GM23338 (cell line): ENCODE data around the gene ZNF140. TPM values are rescaled to one million over a fixed set of nuclear protein-coding genes. Genes with fewer than 3 reads are reported as not detected.

Experiments
- ATAC-seq: fragments of 200-7000 bp; cut with Tn5 transposase; 3 replicates; pipeline ENCODE4 v1.9.1; 2020
- DNase-seq: peaks from one replicate; pipeline ENCODE4 v3.0.0-alpha.2; 2015; ENCODE audit warnings: low spot score
- H2AFZ ChIP-seq: fragments of 200-600 bp; sonication (generic); 2 replicates; pipeline ENCODE4 v1.8.0; 2016; ENCODE audit warnings: antibody characterized with exemption, mild to moderate bottlenecking, moderate library complexity
- H3F3A ChIP-seq: fragments of 200-600 bp; sonication (generic); replicated peaks from 2 replicates; pipeline ENCODE4 v1.8.0; 2017; ENCODE audit warnings: antibody characterized with exemption, mixed run types, low read depth
- H3K27ac ChIP-seq: fragments of 200-600 bp; sonication (generic); 2 replicates; pipeline ENCODE4 v1.6.1; 2016; ENCODE audit warnings: low read depth
- H3K27me3 ChIP-seq: fragments of 200-600 bp; sonication (generic); 2 replicates; pipeline ENCODE4 v1.8.0; 2016; ENCODE audit warnings: mild to moderate bottlenecking, mixed run types, moderate library complexity; ENCODE audit not compliant: insufficient read depth
- H3K36me3 ChIP-seq: fragments of 200-600 bp; sonication (generic); 2 replicates; pipeline ENCODE4 v1.8.0; 2016; ENCODE audit warnings: mild to moderate bottlenecking; ENCODE audit not compliant: insufficient read depth
- H3K4me1 ChIP-seq: fragments of 200-600 bp; sonication (generic); 2 replicates; pipeline ENCODE4 v1.8.0; 2016; ENCODE audit warnings: mild to moderate bottlenecking, moderate library complexity; ENCODE audit not compliant: insufficient read depth
- H3K4me2 ChIP-seq: fragments of 200-600 bp; sonication (generic); 2 replicates; pipeline ENCODE4 v1.7.1; 2017; ENCODE audit warnings: mixed run types
- H3K4me3 ChIP-seq: fragments of 200-600 bp; sonication (generic); 2 replicates; pipeline ENCODE4 v1.6.1; 2016; ENCODE audit warnings: mixed run types
- H3K79me2 ChIP-seq: fragments of 200-600 bp; sonication (generic); replicated peaks from 2 replicates; pipeline ENCODE4 v1.8.0; 2017; ENCODE audit warnings: mild to moderate bottlenecking; ENCODE audit not compliant: insufficient read depth
- H3K9me2 ChIP-seq: fragments of 200-600 bp; sonication (generic); 2 replicates; pipeline ENCODE4 v1.8.0; 2017; ENCODE audit not compliant: insufficient read depth
- H4K20me1 ChIP-seq: fragments of 200-600 bp; sonication (generic); replicated peaks from 2 replicates; pipeline ENCODE4 v1.8.0; 2017; ENCODE audit warnings: mild to moderate bottlenecking; ENCODE audit not compliant: insufficient read depth
- H3K27ac Mint-ChIP-seq: 2 replicates; pipeline ENCODE4 v1.8.0; 2020; ENCODE audit warnings: inconsistent platforms, mild to moderate bottlenecking, moderate library complexity, mixed read lengths
- H3K27me3 Mint-ChIP-seq: 3 replicates; pipeline ENCODE4 v1.8.0; 2022; ENCODE audit warnings: low read depth, mild to moderate bottlenecking, moderate library complexity, mixed read lengths, inconsistent platforms; ENCODE audit not compliant: insufficient read depth, poor library complexity
- H3K36me3 Mint-ChIP-seq: 3 replicates; pipeline ENCODE4 v1.8.0; 2021; ENCODE audit warnings: low read depth, mild to moderate bottlenecking, inconsistent platforms, moderate library complexity, mixed read lengths
- H3K4me1 Mint-ChIP-seq: 3 replicates; pipeline ENCODE4 v1.8.0; 2020; ENCODE audit warnings: mild to moderate bottlenecking, inconsistent platforms, mixed read lengths
- H3K4me3 Mint-ChIP-seq: 3 replicates; pipeline ENCODE4 v1.8.0; 2021; ENCODE audit warnings: moderate library complexity, mild to moderate bottlenecking, inconsistent platforms, mixed read lengths
- H3K9me3 Mint-ChIP-seq: 3 replicates; pipeline ENCODE4 v1.8.0; 2020; ENCODE audit warnings: moderate library complexity, mild to moderate bottlenecking, inconsistent platforms, mixed read lengths
- CREB1 ChIP-seq: fragments of 250-450 bp; sonication (Bioruptor Pico); IDR thresholded peaks from 2 replicates; pipeline ENCODE4 v1.5.0; 2020; ENCODE audit warnings: low read depth, mild to moderate bottlenecking, moderate library complexity
- CTCF ChIP-seq, 2 experiments: fragments of 200-600 bp in 1 of 2; sonication (generic) in 1 of 2; conservative IDR thresholded peaks; 2 replicates each; pipeline versions ENCODE4 v1.5.1 to v1.6.1; 2016 to 2017; ENCODE audit warnings: antibody characterized with exemption in 2 of 2, low read depth in 2 of 2, mild to moderate bottlenecking in 2 of 2, moderate library complexity in 1 of 2
- ETS1 ChIP-seq: IDR thresholded peaks from 2 replicates; pipeline ENCODE4 v1.6.1; 2016; ENCODE audit warnings: antibody characterized with exemption
- EZH2phosphoT487 ChIP-seq: fragments of 200-600 bp; sonication (generic); IDR thresholded peaks from one replicate; pipeline ENCODE4 v1.8.1; 2018; ENCODE audit warnings: antibody characterized with exemption; ENCODE audit not compliant: unreplicated experiment
- JUNB ChIP-seq: IDR thresholded peaks from one replicate; pipeline ENCODE4 v1.6.1; 2016; ENCODE audit warnings: antibody characterized with exemption; ENCODE audit not compliant: unreplicated experiment
- NANOG ChIP-seq: IDR thresholded peaks from 2 replicates; pipeline ENCODE4 v1.6.1; 2016; ENCODE audit warnings: antibody characterized with exemption, borderline replicate concordance
- POLR2AphosphoS5 ChIP-seq: IDR thresholded peaks from 2 replicates; pipeline ENCODE4 v1.6.1; 2016; ENCODE audit warnings: antibody characterized with exemption, low read depth
- REST ChIP-seq: IDR thresholded peaks from one replicate; pipeline ENCODE4 v1.6.1; 2018; ENCODE audit warnings: antibody characterized with exemption; ENCODE audit not compliant: unreplicated experiment
- STAT1 ChIP-seq: IDR thresholded peaks from one replicate; pipeline ENCODE4 v1.6.1; 2016; ENCODE audit warnings: antibody characterized with exemption; ENCODE audit not compliant: unreplicated experiment
- ZNF331 ChIP-seq: fragments of 250-450 bp; sonication (Bioruptor Pico); IDR thresholded peaks from 2 replicates; pipeline ENCODE4 v1.5.0; 2020; ENCODE audit warnings: low read depth, mild to moderate bottlenecking, moderate library complexity
- ZNF462 ChIP-seq: fragments of 250-450 bp; sonication (Bioruptor Pico); IDR thresholded peaks from 2 replicates; pipeline ENCODE4 v1.5.0; 2020; ENCODE audit warnings: mild to moderate bottlenecking, moderate library complexity
- polyA plus RNA-seq: library from polyadenylated mRNA; unstranded; fragments of >200 nt; fragmentation: Nextera tagmentation; extraction: Ambion mirVana; gene quantifications from 2 replicates; pipeline ENCODE4 v1.2.1, GENCODE V29; 2016
- total RNA-seq: library from RNA; depleted of rRNA; stranded (reverse); fragments of >200 nt; shearing (Covaris generic); gene quantifications from 2 replicates; pipeline ENCODE4 v1.2.3, GENCODE V29; 2014

The ZNF140 gene
- total and polyA plus RNA-seq, 2 experiments from 2014 or later, result 15.4 to 16.2 TPM

GRCh38 chr12:133061954-133062353, 18.8 kb upstream of the ZNF140 start (continued):
- TF ChIP-seq NANOG (no peak), STAT1 (no peak), CREB1 (CRISPR knock-in tag) (no peak), POLR2AphosphoS5 (no peak), JUNB (no peak), REST (no peak)

GRCh38 chr12:133063556-133063955, 17.2 kb upstream of the ZNF140 start:
- Histone ChIP-seq H3K4me1 (no peaks in the 10 kb centered on the region), H3K27ac (no peak overlapping the region), H3K9me2 (no peaks in the 10 kb centered on the region), H3K4me3 (no peak overlapping the region), H3K79me2 (no peaks in the 10 kb centered on the region), H4K20me1 (no peaks in the 10 kb centered on the region), H2AFZ (no peak overlapping the region), H3K36me3 (peaks cover 30% of the 10 kb centered on the region), H3F3A (peaks cover 7% of the 10 kb centered on the region), H3K4me2 (no peak overlapping the region), H3K27me3 (no peaks in the 10 kb centered on the region)
- Mint-ChIP-seq H3K4me3 (no peak overlapping the region), H3K4me1 (no peaks in the 10 kb centered on the region), H3K27ac (no peak overlapping the region), H3K36me3 (peaks cover 77% of the 10 kb centered on the region), H3K9me3 (peaks cover 99% of the 10 kb centered on the region), H3K27me3 (peaks cover 8% of the 10 kb centered on the region)
- ATAC-seq (no peak), DNase-seq (no peak)
- no peak for TF ChIP-seq CTCF (conservative IDR thresholded peaks at IDR 0.05; ENCODE audit: low read depth in 2 of 2)
- TF ChIP-seq JUNB, result no peak
- TF ChIP-seq ETS1, result no peak
- no peak for TF ChIP-seq CREB1 (CRISPR knock-in tag)
- no peak for TF ChIP-seq ZNF462
- TF ChIP-seq STAT1, result no peak
- no peak for TF ChIP-seq ZNF331 (CRISPR knock-in tag)
- no peak for TF ChIP-seq EZH2phosphoT487
